Peyer's patch (tissue), 4 donors: ENCODE results near the gene RASGRP3.

ENCODE experiments used
- CTCF ChIP-seq, 6 experiments: fragments of 450-650 bp in 4 of 6; fragments of 200-600 bp in 2 of 6; sonication (generic) in 1 of 6; IDR thresholded peaks; one replicate each; pipeline ENCODE4 v1.5.1; 2017 to 2019; ENCODE audit warnings: antibody characterized with exemption in 6 of 6, mild to moderate bottlenecking in 3 of 6, moderate library complexity in 1 of 6
- POLR2A ChIP-seq, 2 donors: fragments of 450-650 bp; IDR thresholded peaks; one replicate each; pipeline ENCODE4 v1.5.1; 2017; ENCODE audit warnings: antibody characterized with exemption in 2 of 2, mild to moderate bottlenecking in 2 of 2, moderate library complexity in 2 of 2

- TF ChIP-seq CTCF (IDR thresholded peaks at IDR 0.05) (no peak), POLR2A (IDR thresholded peaks at IDR 0.05) (no peak)
These were observed 25.2 kb upstream of the RASGRP3 start for GRCh38 chr2:33451214-33451613.
